Uterus (tissue), 4 donors: Measurements from ENCODE around the gene NCAM2. TPM values are rescaled to one million over a fixed set of nuclear protein-coding genes. Genes with fewer than 3 reads are reported as not detected.
A peak's percentile ranks its signal among the peaks of the same experiment; 100 is the strongest.

ENCODE experiments used
- DNase-seq, 2 donors: peaks; one replicate each; pipeline ENCODE4 v3.0.0-alpha.2; 2019 to 2020
- H3K27ac ChIP-seq, 2 donors: fragments of 200-600 bp; sonication (generic); 1 replicate in 1 of 2; 2 replicates in 1 of 2; pipeline ENCODE4 v1.5.1; 2016 to 2018
- H3K27me3 ChIP-seq, 2 donors: fragments of 200-600 bp; sonication (generic); one replicate each; pipeline ENCODE4 v1.5.1; 2018 to 2019; ENCODE audit warnings: control low read depth in 1 of 2
- H3K36me3 ChIP-seq, 2 donors: fragments of 200-600 bp; sonication (generic); one replicate each; pipeline ENCODE4 v1.5.1; 2019; ENCODE audit warnings: control low read depth in 1 of 2
- H3K4me1 ChIP-seq, 2 donors: fragments of 200-600 bp; sonication (generic); one replicate each; pipeline ENCODE4 v1.5.1; 2018 to 2019; ENCODE audit warnings: control low read depth in 1 of 2
- H3K4me3 ChIP-seq, 2 donors: fragments of 200-600 bp; sonication (generic); 1 replicate in 1 of 2; 2 replicates in 1 of 2; pipeline ENCODE4 v1.5.1; 2018 to 2019; ENCODE audit warnings: mild to moderate bottlenecking in 1 of 2
- H3K9me3 ChIP-seq, 2 donors: fragments of 200-600 bp; sonication (generic); one replicate each; pipeline ENCODE4 v1.5.1; 2019; ENCODE audit warnings: control low read depth in 1 of 2
- CTCF ChIP-seq, 4 experiments: fragments of 200-600 bp in 2 of 4; fragments of 450-650 bp in 2 of 4; sonication (generic) in 2 of 4; IDR thresholded peaks; one replicate each; pipeline ENCODE4 v1.5.1; 2016 to 2019; ENCODE audit warnings: antibody characterized with exemption in 4 of 4, mild to moderate bottlenecking in 2 of 4, moderate library complexity in 1 of 4
- POLR2A ChIP-seq, 2 donors: fragments of 450-650 bp; IDR thresholded peaks; one replicate each; pipeline ENCODE4 v1.6.1; 2016; ENCODE audit warnings: antibody characterized with exemption in 2 of 2, mild to moderate bottlenecking in 1 of 2, moderate library complexity in 1 of 2
- intact Hi-C: fragments of 100-400 bp; cut with DNase I; formaldehyde crosslinking; loops from one replicate; pipeline ENCODE4 v1.15.1; 2023; ENCODE audit warnings: low total_unique reads
- total RNA-seq, 4 donors: library from RNA; depleted of rRNA in 3 of 4; stranded (reverse); fragments of >200 nt in 3 of 4; gene quantifications; one replicate each; pipeline versions ENCODE4 v1.1.0 to v1.2.4, GENCODE V29; 2014 to 2023
- donor health status: DM: yes; HTN: yes; CAD: no.

NCAM2 gene
- total RNA-seq, 4 donors from 2014 or later: 1.2 to 214 (median 26.1) TPM

- Histone ChIP-seq H3K27ac (peak overlapping the region in 1 of 2 donors; percentile 54), H3K9me3 (no peaks in the 10 kb centered on the region), H3K4me3 (peak overlapping the region; percentile 42 to 46), H3K4me1 (peaks cover 0 to 4% of the 10 kb centered on the region in 2 donors), H3K36me3 (no peaks in the 10 kb centered on the region), H3K27me3 (no peaks in the 10 kb centered on the region)
- intact Hi-C loops: no loop called here
- DNase-seq: no peak
- TF ChIP-seq CTCF (IDR thresholded peaks at IDR 0.05) (no peak), POLR2A (IDR thresholded peaks at IDR 0.05) (no peak)
Measured at GRCh38 chr21:20998886-20999285, 677 bp downstream of the NCAM2 start.

GRCh38 chr21:20999659-21000058, 1.4 kb downstream of the NCAM2 start:
- intact Hi-C loops: no loop called here
- no peak for DNase-seq
- Histone ChIP-seq H3K27me3 (no peaks in the 10 kb centered on the region), H3K4me3 (no peak overlapping the region), H3K36me3 (no peaks in the 10 kb centered on the region), H3K4me1 (peaks cover 0 to 4% of the 10 kb centered on the region in 2 donors), H3K9me3 (no peaks in the 10 kb centered on the region), H3K27ac (no peak overlapping the region)
- TF ChIP-seq CTCF (IDR thresholded peaks at IDR 0.05) (peak; percentile 48 to 58 (median 55)), POLR2A (IDR thresholded peaks at IDR 0.05) (no peak)

GRCh38 chr21:21000591-21001175, 2.5 kb downstream of the NCAM2 start:
- Histone ChIP-seq H3K27me3 (no peaks in the 10 kb centered on the region), H3K9me3 (no peaks in the 10 kb centered on the region), H3K4me3 (no peak overlapping the region), H3K27ac (no peak overlapping the region), H3K4me1 (peaks cover 0 to 4% of the 10 kb centered on the region in 2 donors), H3K36me3 (no peaks in the 10 kb centered on the region)
- DNase-seq: no peak
- TF ChIP-seq CTCF (IDR thresholded peaks at IDR 0.05) (no peak), POLR2A (IDR thresholded peaks at IDR 0.05) (no peak)
- intact Hi-C loops: no loop called here

- DNase-seq: no peak
- no peaks in the 10 kb centered on the region for H3K36me3 ChIP-seq
- no peak overlapping the region for H3K27ac ChIP-seq
- TF ChIP-seq POLR2A (IDR thresholded peaks at IDR 0.05) (no peak), CTCF (IDR thresholded peaks at IDR 0.05) (no peak)
- H3K4me3 ChIP-seq: no peak overlapping the region
- H3K27me3 ChIP-seq: no peaks in the 10 kb centered on the region
- H3K9me3 ChIP-seq: no peaks in the 10 kb centered on the region
- intact Hi-C loops: no loop called here
- H3K4me1 ChIP-seq: peaks cover 0 to 2% of the 10 kb centered on the region in 2 donors
Measured at GRCh38 chr21:21001591-21002100, 3.4 kb downstream of the NCAM2 start.

- DNase-seq: no peak
- no peak overlapping the region for H3K4me3 ChIP-seq
- no peaks in the 10 kb centered on the region for H3K9me3 ChIP-seq
- H3K4me1 ChIP-seq: no peaks in the 10 kb centered on the region
- no peak for TF ChIP-seq CTCF (IDR thresholded peaks at IDR 0.05)
- TF ChIP-seq POLR2A (IDR thresholded peaks at IDR 0.05): no peak
- H3K27me3 ChIP-seq: no peaks in the 10 kb centered on the region
- intact Hi-C loops: no loop called here
- H3K27ac ChIP-seq: no peak overlapping the region
- H3K36me3 ChIP-seq: no peaks in the 10 kb centered on the region
Measured at GRCh38 chr21:21002153-21002552, 3.9 kb downstream of the NCAM2 start.
